Measurements from ENCODE around the gene PCA3.
A peak's percentile ranks its signal among the peaks of the same experiment; 100 is the strongest.

Gene PCA3

DNA sequence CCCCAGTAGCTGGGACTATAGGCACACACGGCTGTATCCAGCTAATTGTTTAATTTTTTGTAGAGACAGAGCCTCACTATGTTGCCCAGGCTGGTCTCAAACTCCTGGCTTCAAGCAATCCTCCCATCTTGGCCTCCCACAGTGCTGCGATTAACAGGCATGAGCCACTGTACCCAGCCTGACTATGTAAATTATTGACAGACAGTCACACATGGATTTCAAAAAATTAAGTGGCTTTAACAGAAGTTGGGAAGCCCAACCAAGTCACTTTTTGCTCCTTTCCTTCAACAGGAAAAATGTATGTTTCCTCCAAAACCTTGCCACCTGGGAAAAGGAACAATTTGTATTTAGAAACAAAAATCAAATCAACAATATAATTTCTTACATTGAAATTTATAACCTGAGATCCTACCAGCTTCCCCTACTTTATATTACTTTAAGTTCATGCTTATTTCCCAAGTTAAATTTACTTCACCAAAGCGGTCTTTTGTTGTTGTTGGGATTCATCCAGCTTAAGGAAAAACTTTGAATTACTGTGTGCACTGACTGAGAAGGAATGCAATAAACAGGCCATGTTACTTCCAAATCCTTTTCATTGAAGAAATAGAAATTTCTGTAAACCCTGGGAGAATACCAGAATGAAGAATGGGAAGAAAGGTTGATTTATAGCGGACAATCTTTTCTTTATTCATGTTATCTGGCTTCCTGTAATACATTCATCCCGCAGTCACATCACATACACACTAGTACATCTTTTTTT lies 8.6 kb downstream of the PCA3 start:
- Histone ChIP-seq H3K27ac (no peak overlapping the region), H3K4me3 (no peak overlapping the region)

DNA sequence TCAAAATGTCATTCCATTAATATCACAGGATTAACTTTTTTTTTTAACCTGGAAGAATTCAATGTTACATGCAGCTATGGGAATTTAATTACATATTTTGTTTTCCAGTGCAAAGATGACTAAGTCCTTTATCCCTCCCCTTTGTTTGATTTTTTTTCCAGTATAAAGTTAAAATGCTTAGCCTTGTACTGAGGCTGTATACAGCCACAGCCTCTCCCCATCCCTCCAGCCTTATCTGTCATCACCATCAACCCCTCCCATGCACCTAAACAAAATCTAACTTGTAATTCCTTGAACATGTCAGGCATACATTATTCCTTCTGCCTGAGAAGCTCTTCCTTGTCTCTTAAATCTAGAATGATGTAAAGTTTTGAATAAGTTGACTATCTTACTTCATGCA lies 20.6 kb downstream of the PCA3 start:
- H3K27ac ChIP-seq, result no peak overlapping the region
- no peaks in the 10 kb centered on the region for H3K9me3 ChIP-seq (replicated peaks in 1 of 11)
- no peak overlapping the region for H3K4me3 ChIP-seq
- TF ChIP-seq Cebpa-rat (IDR thresholded peaks at IDR 0.05), result no peak
- no peaks in the 10 kb centered on the region for H4K20me1 ChIP-seq
- H3K4me1 ChIP-seq, result peaks cover 0 to 7% (median 5%) of the 10 kb centered on the region in 10 experiments; a peak in 11 of 20 replicates
- no peaks in the 10 kb centered on the region for H3K27me3 ChIP-seq
- H3K36me3 ChIP-seq, result no peaks in the 10 kb centered on the region
- no peak overlapping the region for H3K9ac ChIP-seq
- H3K4me2 ChIP-seq, result no peak overlapping the region

More for the DNA sequence above, 8.6 kb downstream of the PCA3 start:
- no peak for TF ChIP-seq Cebpa-rat (IDR thresholded peaks at IDR 0.05)
- H3K4me1 ChIP-seq, result no peaks in the 10 kb centered on the region
- no peaks in the 10 kb centered on the region for H3K36me3 ChIP-seq
- no peaks in the 10 kb centered on the region for H3K9me3 ChIP-seq (replicated peaks in 1 of 11)
- H3K27me3 ChIP-seq, result no peaks in the 10 kb centered on the region
- no peak overlapping the region for H3K9ac ChIP-seq
- no peaks in the 10 kb centered on the region for H4K20me1 ChIP-seq
- H3K4me2 ChIP-seq, result no peak overlapping the region

DNA sequence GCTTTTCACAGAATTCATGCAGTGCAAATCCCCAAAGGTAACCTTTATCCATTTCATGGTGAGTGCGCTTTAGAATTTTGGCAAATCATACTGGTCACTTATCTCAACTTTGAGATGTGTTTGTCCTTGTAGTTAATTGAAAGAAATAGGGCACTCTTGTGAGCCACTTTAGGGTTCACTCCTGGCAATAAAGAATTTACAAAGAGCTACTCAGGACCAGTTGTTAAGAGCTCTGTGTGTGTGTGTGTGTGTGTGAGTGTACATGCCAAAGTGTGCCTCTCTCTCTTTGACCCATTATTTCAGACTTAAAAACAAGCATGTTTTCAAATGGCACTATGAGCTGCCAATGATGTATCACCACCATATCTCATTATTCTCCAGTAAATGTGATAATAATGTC lies 21.3 kb downstream of the PCA3 start:
- H4K20me1 ChIP-seq, result no peaks in the 10 kb centered on the region
- no peak overlapping the region for H3K27ac ChIP-seq
- H3K4me2 ChIP-seq, result no peak overlapping the region
- peaks cover 0 to 7% (median 5%) of the 10 kb centered on the region in 10 experiments; a peak in 11 of 20 replicates for H3K4me1 ChIP-seq
- no peak overlapping the region for H3K9ac ChIP-seq
- H3K9me3 ChIP-seq (replicated peaks in 1 of 11), result no peaks in the 10 kb centered on the region
- TF ChIP-seq Cebpa-rat (IDR thresholded peaks at IDR 0.05), result no peak
- H3K4me3 ChIP-seq, result no peak overlapping the region
- H3K36me3 ChIP-seq, result no peaks in the 10 kb centered on the region
- no peaks in the 10 kb centered on the region for H3K27me3 ChIP-seq

DNA sequence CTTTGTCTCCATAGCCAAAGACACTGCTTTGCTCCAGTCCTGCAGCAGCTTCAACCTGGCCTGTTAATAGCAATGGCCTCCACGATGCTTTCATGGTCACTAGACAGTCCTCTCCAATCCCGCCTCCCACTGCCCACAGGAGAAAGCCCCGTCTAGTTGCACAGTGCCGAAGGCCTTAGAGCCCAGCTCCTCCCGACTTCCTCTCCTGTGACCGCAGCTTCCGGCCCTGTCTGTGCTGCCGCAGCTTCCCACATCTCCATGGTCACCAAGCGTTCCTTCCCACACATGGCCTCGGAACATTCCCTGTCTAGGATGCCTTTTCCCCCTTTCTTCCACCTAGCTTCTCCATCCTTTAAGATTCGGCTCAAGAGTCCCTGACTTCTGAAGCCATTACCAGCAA lies 23.4 kb downstream of the PCA3 start:
- Histone ChIP-seq H3K4me2 (peak overlapping the region in 10 of 11 experiments; percentile 24 to 53 (median 43); a peak in 16 of 22 replicates), H3K4me1 (peaks cover 0 to 7% (median 5%) of the 10 kb centered on the region in 10 experiments; a peak in 11 of 20 replicates), H4K20me1 (no peaks in the 10 kb centered on the region), H3K36me3 (no peaks in the 10 kb centered on the region), H3K4me3 (no peak overlapping the region), H3K9ac (no peak overlapping the region), H3K9me3 (replicated peaks in 1 of 11) (no peaks in the 10 kb centered on the region), H3K27me3 (no peaks in the 10 kb centered on the region), H3K27ac (no peak overlapping the region)
- TF ChIP-seq Cebpa-rat (IDR thresholded peaks at IDR 0.05), result no peak

DNA sequence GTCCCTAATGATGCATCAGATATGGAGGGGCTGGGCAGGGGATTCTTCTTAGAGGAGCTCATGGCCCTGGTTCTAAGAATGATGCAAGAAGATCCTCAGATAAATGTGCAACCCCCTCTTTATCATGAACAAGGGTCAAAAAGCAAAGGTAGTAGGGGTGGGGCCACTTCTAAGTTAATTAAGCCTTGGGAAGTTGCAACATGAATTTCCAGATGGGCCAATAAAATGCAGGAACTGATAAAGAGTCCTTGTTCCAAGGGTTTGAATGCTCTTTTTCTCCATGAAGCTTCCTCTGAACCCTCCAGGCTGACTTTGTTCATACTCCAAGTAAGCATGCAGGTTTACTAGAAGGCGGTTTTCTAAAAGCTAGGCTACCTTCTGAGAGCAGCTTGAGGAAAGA lies 25.6 kb downstream of the PCA3 start:
- Histone ChIP-seq H3K36me3 (no peaks in the 10 kb centered on the region), H3K27me3 (no peaks in the 10 kb centered on the region), H3K9me3 (replicated peaks in 1 of 11) (no peaks in the 10 kb centered on the region), H3K4me2 (no peak overlapping the region), H3K4me3 (no peak overlapping the region), H3K9ac (no peak overlapping the region), H3K27ac (no peak overlapping the region), H3K4me1 (peaks cover 0 to 7% (median 5%) of the 10 kb centered on the region in 10 experiments; a peak in 11 of 20 replicates), H4K20me1 (no peaks in the 10 kb centered on the region)
- no peak for TF ChIP-seq Cebpa-rat (IDR thresholded peaks at IDR 0.05)

DNA sequence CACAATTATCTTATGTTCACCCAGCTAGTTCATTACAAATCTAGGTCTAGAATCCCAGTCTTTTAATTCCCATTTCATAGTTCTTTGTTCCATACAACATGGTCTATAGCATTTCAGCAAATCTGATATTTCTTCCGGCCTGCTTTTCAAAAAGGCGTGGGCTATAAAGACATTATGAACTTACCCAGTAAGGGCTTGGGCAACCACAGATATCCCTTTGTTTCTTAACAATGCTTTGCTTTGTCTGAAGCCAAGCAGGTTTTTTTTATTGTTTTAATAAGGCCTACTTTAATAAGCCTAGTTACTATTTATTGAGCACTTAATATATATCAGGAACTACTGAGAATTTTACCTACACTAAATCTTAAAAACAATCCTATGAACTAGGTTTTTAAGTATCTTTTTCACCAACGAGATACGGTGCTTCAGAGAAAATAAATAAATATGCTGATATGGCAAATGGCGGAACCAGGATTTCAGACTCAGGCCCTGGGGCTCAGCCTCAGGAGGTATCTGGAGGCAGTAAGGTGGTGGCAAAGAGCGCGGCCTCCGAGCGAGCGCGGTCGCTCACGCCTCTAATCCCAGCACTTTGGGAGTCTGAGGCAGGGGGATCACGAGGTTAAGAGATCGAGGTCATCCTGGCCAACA lies 29.7 kb downstream of the PCA3 start:
- H3K4me2 ChIP-seq, result no peak overlapping the region
- H3K4me3 ChIP-seq, result no peak overlapping the region
- H3K27ac ChIP-seq, result no peak overlapping the region
- no peaks in the 10 kb centered on the region for H3K9me3 ChIP-seq (replicated peaks in 1 of 11)
- peaks cover 4 to 13% (median 9%) of the 10 kb centered on the region in 10 experiments; a peak in 17 of 20 replicates for H3K4me1 ChIP-seq
- no peaks in the 10 kb centered on the region for H3K36me3 ChIP-seq
- no peaks in the 10 kb centered on the region for H4K20me1 ChIP-seq
- TF ChIP-seq Cebpa-rat (IDR thresholded peaks at IDR 0.05), result no peak
- H3K27me3 ChIP-seq, result no peaks in the 10 kb centered on the region
- H3K9ac ChIP-seq, result no peak overlapping the region

DNA sequence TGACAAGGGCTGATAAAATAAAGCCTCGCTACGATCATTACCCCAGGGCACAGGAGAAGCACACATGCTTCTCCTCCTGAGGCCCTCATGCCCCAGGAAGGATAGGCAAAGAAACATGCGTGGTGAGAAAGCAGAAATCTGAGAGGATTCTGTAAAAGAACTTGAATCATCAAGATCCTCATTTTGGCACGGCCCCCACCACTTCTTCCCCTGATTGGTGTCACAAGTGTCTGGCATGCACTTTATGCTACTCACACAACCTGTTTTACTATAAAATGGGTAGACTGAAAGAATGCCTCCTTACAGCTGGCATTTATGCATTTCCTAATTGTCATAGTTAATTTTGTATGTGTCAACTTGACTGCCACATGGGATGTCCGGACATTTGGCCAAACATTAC lies 32.1 kb downstream of the PCA3 start:
- Histone ChIP-seq H3K27me3 (no peaks in the 10 kb centered on the region), H3K4me3 (no peak overlapping the region), H3K4me2 (no peak overlapping the region), H3K9me3 (replicated peaks in 1 of 11) (no peaks in the 10 kb centered on the region), H3K27ac (no peak overlapping the region), H3K9ac (no peak overlapping the region), H3K36me3 (no peaks in the 10 kb centered on the region), H3K4me1 (peaks cover 4 to 15% (median 10%) of the 10 kb centered on the region in 10 experiments; a peak in 17 of 20 replicates), H4K20me1 (no peaks in the 10 kb centered on the region)
- no peak for TF ChIP-seq Cebpa-rat (IDR thresholded peaks at IDR 0.05)

DNA sequence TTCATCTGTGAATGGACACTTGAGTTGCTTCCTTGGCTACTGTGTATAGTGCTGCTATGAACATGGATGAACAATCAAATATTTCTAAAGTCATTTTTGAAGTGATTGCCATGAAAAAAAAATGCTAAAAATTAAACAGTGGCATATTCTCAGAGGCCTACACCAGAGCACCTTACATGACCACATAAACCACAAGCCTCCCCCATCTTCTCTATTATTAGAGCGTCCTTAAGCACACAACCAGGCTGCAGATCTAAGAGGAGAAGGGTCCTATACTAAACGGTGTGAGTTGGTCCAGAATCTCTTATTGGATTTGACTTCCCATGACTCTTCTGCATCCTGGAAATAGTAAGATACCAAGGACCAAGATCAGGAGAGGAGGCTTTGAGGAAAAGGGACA lies 34.3 kb downstream of the PCA3 start:
- Histone ChIP-seq H3K36me3 (no peaks in the 10 kb centered on the region), H3K27me3 (no peaks in the 10 kb centered on the region)
- TF ChIP-seq Cebpa-rat (IDR thresholded peaks at IDR 0.05), result no peak

DNA sequence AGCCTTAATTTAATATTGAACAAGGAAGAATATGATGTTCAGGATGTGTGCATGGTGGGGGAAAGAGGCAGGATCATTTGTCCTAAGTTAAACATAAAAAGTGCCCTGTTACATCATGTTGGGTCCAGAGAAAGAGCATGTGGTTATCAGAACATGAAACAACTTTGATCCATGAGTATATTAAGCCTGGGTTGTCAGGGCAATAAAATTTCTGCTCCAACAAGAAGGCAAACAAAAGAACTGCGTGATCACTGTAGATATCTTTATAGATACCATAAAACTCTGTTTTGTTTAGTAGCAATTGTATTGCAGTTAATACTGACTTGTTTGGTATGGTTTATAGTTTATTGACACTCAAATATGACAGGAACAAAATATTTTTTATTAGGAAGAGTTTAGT lies 35.2 kb downstream of the PCA3 start:
- no peaks in the 10 kb centered on the region for H3K9me3 ChIP-seq (replicated peaks in 1 of 11)
- H3K4me3 ChIP-seq, result no peak overlapping the region
- no peaks in the 10 kb centered on the region for H4K20me1 ChIP-seq
- H3K27me3 ChIP-seq, result no peaks in the 10 kb centered on the region
- no peaks in the 10 kb centered on the region for H3K36me3 ChIP-seq
- H3K4me2 ChIP-seq, result no peak overlapping the region
- no peak overlapping the region for H3K27ac ChIP-seq
- H3K9ac ChIP-seq, result no peak overlapping the region
- no peak for TF ChIP-seq Cebpa-rat (IDR thresholded peaks at IDR 0.05)
- H3K4me1 ChIP-seq, result peaks cover 4 to 15% (median 10%) of the 10 kb centered on the region in 10 experiments; a peak in 17 of 20 replicates

More for the DNA sequence above, 34.3 kb downstream of the PCA3 start:
- no peak overlapping the region for H3K9ac ChIP-seq
- H3K27ac ChIP-seq, result no peak overlapping the region
- H3K9me3 ChIP-seq (replicated peaks in 1 of 11), result no peaks in the 10 kb centered on the region
- peak overlapping the region in 9 of 11 experiments; percentile 18 to 70 (median 47); a peak in 16 of 22 replicates for H3K4me2 ChIP-seq
- H3K4me3 ChIP-seq, result no peak overlapping the region
- peaks cover 4 to 15% (median 10%) of the 10 kb centered on the region in 10 experiments; a peak in 17 of 20 replicates for H3K4me1 ChIP-seq
- no peaks in the 10 kb centered on the region for H4K20me1 ChIP-seq

Measured in BLaER1 treated with 17β-estradiol and CSF1 and Interleukin-3, amounts not matched to agents 10 nM and 100 nM (cell line).